Loucy (cell line): ENCODE results near the gene TGM2.

Experiments used
- H2AFZ ChIP-seq: fragments of 200-600 bp; sonication (generic); 2 replicates; pipeline ENCODE4 v1.6.0; 2016; ENCODE audit warnings: antibody characterized with exemption, mild to moderate bottlenecking, low read length, moderate library complexity
- H3F3A ChIP-seq: fragments of 200-600 bp; 2 replicates; pipeline ENCODE4 v1.6.0; 2016; ENCODE audit warnings: antibody characterized with exemption, low read depth, mild to moderate bottlenecking
- H3K27me3 ChIP-seq: fragments of 200-600 bp; sonication (generic); 2 replicates; pipeline ENCODE4 v1.6.1; 2014; ENCODE audit warnings: low read length, mild to moderate bottlenecking; ENCODE audit not compliant: insufficient read depth, poor library complexity, severe bottlenecking
- H3K36me3 ChIP-seq: fragments of 200-600 bp; sonication (generic); 2 replicates; pipeline ENCODE4 v1.6.1; 2016; ENCODE audit warnings: low read length; ENCODE audit not compliant: insufficient read depth
- H3K4me1 ChIP-seq: fragments of 200-600 bp; sonication (generic); 2 replicates; pipeline ENCODE4 v1.5.1; 2014; ENCODE audit warnings: low read length, mild to moderate bottlenecking; ENCODE audit not compliant: insufficient read depth, poor library complexity, severe bottlenecking
- H3K4me2 ChIP-seq: fragments of 200-600 bp; sonication (generic); 2 replicates; pipeline ENCODE4 v1.6.0; 2014; ENCODE audit warnings: antibody characterized with exemption, low read length, low read depth, mild to moderate bottlenecking; ENCODE audit not compliant: poor library complexity, severe bottlenecking
- H3K4me3 ChIP-seq: fragments of 200-600 bp; sonication (generic); 2 replicates; pipeline ENCODE4 v1.5.1; 2014; ENCODE audit warnings: low read length, mild to moderate bottlenecking, mixed read lengths; ENCODE audit not compliant: poor library complexity, severe bottlenecking
- H3K79me2 ChIP-seq: fragments of 200-600 bp; sonication (generic); 2 replicates; pipeline ENCODE4 v1.6.1; 2014; ENCODE audit warnings: low read length; ENCODE audit not compliant: insufficient read depth
- H3K9ac ChIP-seq: fragments of 200-600 bp; sonication (generic); 2 replicates; pipeline ENCODE4 v1.6.0; 2014; ENCODE audit warnings: mild to moderate bottlenecking, low read depth, low read length, moderate library complexity; ENCODE audit not compliant: poor library complexity, severe bottlenecking
- H3K9me2 ChIP-seq: fragments of 200-600 bp; sonication (generic); replicated peaks from 2 replicates; pipeline ENCODE4 v1.6.1; 2016; ENCODE audit warnings: low read depth, low read length, mixed read lengths
- H3K9me3 ChIP-seq: fragments of 200-600 bp; sonication (generic); 2 replicates; pipeline ENCODE4 v1.6.1; 2014; ENCODE audit warnings: mild to moderate bottlenecking, antibody characterized with exemption, low read length, low read depth; ENCODE audit not compliant: insufficient read depth
- H4K20me1 ChIP-seq: fragments of 200-600 bp; sonication (generic); 2 replicates; pipeline ENCODE4 v1.6.0; 2014; ENCODE audit warnings: antibody characterized with exemption, low read length, mild to moderate bottlenecking; ENCODE audit not compliant: insufficient read depth, poor library complexity, severe bottlenecking
- CTCF ChIP-seq: fragments of 200-600 bp; sonication (generic); conservative IDR thresholded peaks from 2 replicates; pipeline ENCODE4 v1.5.1; 2014; ENCODE audit warnings: mild to moderate bottlenecking, antibody characterized with exemption, low read length
- EZH2phosphoT487 ChIP-seq: fragments of 200-600 bp; IDR thresholded peaks from 2 replicates; pipeline ENCODE4 v1.6.1; 2018; ENCODE audit warnings: antibody characterized with exemption, mild to moderate bottlenecking, moderate library complexity, borderline replicate concordance

Gene TGM2

GRCh38 chr20:38159957-38160756 lies 4.9 kb downstream of the TGM2 start:
- Histone ChIP-seq H3K4me1 (no peaks in the 10 kb centered on the region), H3K27me3 (no peaks in the 10 kb centered on the region), H4K20me1 (no peaks in the 10 kb centered on the region), H3K4me3 (no peak overlapping the region), H3K4me2 (no peak overlapping the region), H3K9me2 (no peaks in the 10 kb centered on the region), H2AFZ (no peak overlapping the region), H3K9me3 (no peaks in the 10 kb centered on the region), H3F3A (no peaks in the 10 kb centered on the region), H3K36me3 (no peaks in the 10 kb centered on the region), H3K9ac (no peak overlapping the region), H3K79me2 (no peaks in the 10 kb centered on the region)
- TF ChIP-seq EZH2phosphoT487 (no peak), CTCF (no peak)

- H3K79me2 ChIP-seq: no peaks in the 10 kb centered on the region
- no peaks in the 10 kb centered on the region for H3K4me1 ChIP-seq
- no peaks in the 10 kb centered on the region for H3K9me3 ChIP-seq
- H3K4me2 ChIP-seq: no peak overlapping the region
- H2AFZ ChIP-seq: no peak overlapping the region
- no peaks in the 10 kb centered on the region for H4K20me1 ChIP-seq
- H3K9me2 ChIP-seq: no peaks in the 10 kb centered on the region
- H3F3A ChIP-seq: no peaks in the 10 kb centered on the region
- TF ChIP-seq CTCF: no peak
- no peak for TF ChIP-seq EZH2phosphoT487
- no peaks in the 10 kb centered on the region for H3K27me3 ChIP-seq
- no peak overlapping the region for H3K9ac ChIP-seq
- H3K36me3 ChIP-seq: no peaks in the 10 kb centered on the region
- no peak overlapping the region for H3K4me3 ChIP-seq
These were observed 5.5 kb downstream of the TGM2 start for GRCh38 chr20:38159566-38159956.

DNA sequence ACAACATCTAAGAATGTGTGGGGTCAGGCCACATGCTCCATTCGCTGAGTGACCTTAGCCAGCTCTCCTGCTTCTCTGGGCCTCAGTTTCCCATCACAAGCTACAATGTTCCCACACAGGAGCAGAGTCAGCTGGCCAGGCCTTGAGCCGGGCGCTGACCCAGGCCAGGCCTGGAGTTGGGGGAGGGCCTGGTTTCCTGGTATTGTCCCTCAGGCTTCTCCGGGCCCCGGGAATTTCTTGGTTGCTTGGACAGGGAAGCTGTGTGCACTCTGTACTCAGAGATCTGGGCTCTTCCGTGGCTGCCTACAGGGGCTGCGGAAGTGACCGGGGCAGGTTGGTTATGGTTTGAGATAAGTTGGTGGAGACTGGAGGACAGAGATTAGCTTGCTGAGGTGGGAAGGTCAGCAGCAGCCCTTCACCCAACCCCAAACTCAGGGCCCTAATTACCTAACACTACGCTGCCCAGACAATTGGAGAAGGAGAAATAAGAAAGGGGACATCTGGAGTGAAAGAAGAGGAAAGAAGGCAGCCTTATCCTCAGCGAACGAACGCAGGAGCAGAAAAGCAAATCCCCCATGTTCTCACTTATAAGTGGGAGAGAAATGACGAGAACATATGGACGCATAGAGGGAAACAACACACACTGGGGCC lies 6.2 kb downstream of the TGM2 start:
- TF ChIP-seq EZH2phosphoT487 (no peak), CTCF (no peak)
- no peak overlapping the region for H3K9ac ChIP-seq
- H3K4me2 ChIP-seq: no peak overlapping the region
- H3K36me3 ChIP-seq: no peaks in the 10 kb centered on the region
- H3K9me3 ChIP-seq: no peaks in the 10 kb centered on the region
- H4K20me1 ChIP-seq: no peaks in the 10 kb centered on the region
- no peaks in the 10 kb centered on the region for H3K4me1 ChIP-seq
- no peaks in the 10 kb centered on the region for H3K9me2 ChIP-seq
- H3F3A ChIP-seq: no peaks in the 10 kb centered on the region
- no peaks in the 10 kb centered on the region for H3K79me2 ChIP-seq
- H2AFZ ChIP-seq: no peak overlapping the region
- H3K4me3 ChIP-seq: no peak overlapping the region
- no peaks in the 10 kb centered on the region for H3K27me3 ChIP-seq
